ENCODE measurements around the gene EIF1AD. TPM values are rescaled to one million over a fixed set of nuclear protein-coding genes. Genes with fewer than 3 reads are reported as not detected.

Gene EIF1AD
- total RNA-seq, 2 donors from 2014 or later = 69.6 to 82.1 TPM

- H3K27ac Mint-ChIP-seq = no peak overlapping the region
- H3K27me3 Mint-ChIP-seq = no peaks in the 10 kb centered on the region
- DNase-seq (ENCODE audit: low spot score) (no peak), ATAC-seq (no peak)
- peak overlapping the region; percentile 99 for H3K4me3 Mint-ChIP-seq
- H3K9me3 Mint-ChIP-seq = no peaks in the 10 kb centered on the region
- peaks cover 19 to 26% of the 10 kb centered on the region in 2 donors for H3K4me1 Mint-ChIP-seq (ENCODE audit: low read depth in 2 of 2)
- H3K36me3 Mint-ChIP-seq = peaks cover 6% of the 10 kb centered on the region
Observed at GRCh38 chr11:66004186-66004585, 2.2 kb upstream of the EIF1AD start.

- Mint-ChIP-seq H3K27ac (peak overlapping the region; percentile 96 to 97), H3K27me3 (no peaks in the 10 kb centered on the region), H3K36me3 (peaks cover 13% of the 10 kb centered on the region), H3K4me3 (peak overlapping the region; percentile 99), H3K4me1 (ENCODE audit: low read depth in 2 of 2) (peaks cover 21 to 31% of the 10 kb centered on the region in 2 donors), H3K9me3 (no peaks in the 10 kb centered on the region)
- DNase-seq (ENCODE audit: low spot score) = no peak
- no peak for ATAC-seq
Observed at GRCh38 chr11:66003291-66003690, 1.3 kb upstream of the EIF1AD start.

- peak; percentile 88 to 89 for ATAC-seq
- Mint-ChIP-seq H3K36me3 (peaks cover 16% of the 10 kb centered on the region), H3K4me3 (peak overlapping the region; percentile 99), H3K27ac (peak overlapping the region; percentile 96 to 97), H3K9me3 (no peaks in the 10 kb centered on the region), H3K4me1 (ENCODE audit: low read depth in 2 of 2) (peaks cover 23 to 32% of the 10 kb centered on the region in 2 donors), H3K27me3 (no peaks in the 10 kb centered on the region)
- DNase-seq (ENCODE audit: low spot score) = no peak
Observed at GRCh38 chr11:66002648-66003225, 780 bp upstream of the EIF1AD start.

- H3K4me3 Mint-ChIP-seq = no peak overlapping the region
- peak overlapping the region in 1 of 2 donors; percentile 34 for H3K27ac Mint-ChIP-seq
- H3K36me3 Mint-ChIP-seq = peaks cover 22% of the 10 kb centered on the region
- no peaks in the 10 kb centered on the region for H3K9me3 Mint-ChIP-seq
- ATAC-seq (no peak), DNase-seq (ENCODE audit: low spot score) (no peak)
- no peaks in the 10 kb centered on the region for H3K27me3 Mint-ChIP-seq
- H3K4me1 Mint-ChIP-seq (ENCODE audit: low read depth in 2 of 2) = peaks cover 21 to 26% of the 10 kb centered on the region in 2 donors
Observed at GRCh38 chr11:65997286-65997685, 4.7 kb downstream of the EIF1AD start.

GRCh38 chr11:65992056-65992455 is 9.9 kb downstream of the EIF1AD start:
- ATAC-seq (no peak), DNase-seq (ENCODE audit: low spot score) (no peak)
- Mint-ChIP-seq H3K9me3 (no peaks in the 10 kb centered on the region), H3K27me3 (no peaks in the 10 kb centered on the region), H3K36me3 (peaks cover 6% of the 10 kb centered on the region), H3K27ac (no peak overlapping the region), H3K4me3 (no peak overlapping the region), H3K4me1 (ENCODE audit: low read depth in 2 of 2) (peaks cover 6 to 7% of the 10 kb centered on the region in 2 donors)

GRCh38 chr11:65988791-65989592 is 13.0 kb downstream of the EIF1AD start:
- ATAC-seq (peak; percentile 99 to 100), DNase-seq (ENCODE audit: low spot score) (peak; percentile 89)
- peaks cover 6 to 7% of the 10 kb centered on the region in 2 donors for H3K4me1 Mint-ChIP-seq (ENCODE audit: low read depth in 2 of 2)
- peak overlapping the region in 1 of 2 donors; percentile 12 for H3K27ac Mint-ChIP-seq
- no peak overlapping the region for H3K4me3 Mint-ChIP-seq
- no peaks in the 10 kb centered on the region for H3K9me3 Mint-ChIP-seq
- no peaks in the 10 kb centered on the region for H3K27me3 Mint-ChIP-seq
- peaks cover 6% of the 10 kb centered on the region for H3K36me3 Mint-ChIP-seq

GRCh38 chr11:65987336-65987735 is 14.6 kb downstream of the EIF1AD start:
- no peak overlapping the region for H3K4me3 Mint-ChIP-seq
- H3K9me3 Mint-ChIP-seq = no peaks in the 10 kb centered on the region
- DNase-seq (ENCODE audit: low spot score) (no peak), ATAC-seq (no peak)
- H3K27me3 Mint-ChIP-seq = no peaks in the 10 kb centered on the region
- H3K36me3 Mint-ChIP-seq = peaks cover 6% of the 10 kb centered on the region
- no peak overlapping the region for H3K27ac Mint-ChIP-seq
- H3K4me1 Mint-ChIP-seq (ENCODE audit: low read depth in 2 of 2) = peaks cover 6 to 7% of the 10 kb centered on the region in 2 donors

GRCh38 chr11:65983589-65983987 is 18.4 kb downstream of the EIF1AD start:
- Mint-ChIP-seq H3K27ac (no peak overlapping the region), H3K27me3 (no peaks in the 10 kb centered on the region), H3K36me3 (no peaks in the 10 kb centered on the region), H3K4me3 (no peak overlapping the region), H3K9me3 (no peaks in the 10 kb centered on the region), H3K4me1 (ENCODE audit: low read depth in 2 of 2) (no peaks in the 10 kb centered on the region)
- ATAC-seq = no peak
- no peak for DNase-seq (ENCODE audit: low spot score)

GRCh38 chr11:65982824-65983588 is 19.0 kb downstream of the EIF1AD start:
- DNase-seq (ENCODE audit: low spot score) (no peak), ATAC-seq (no peak)
- no peaks in the 10 kb centered on the region for H3K9me3 Mint-ChIP-seq
- no peaks in the 10 kb centered on the region for H3K4me1 Mint-ChIP-seq (ENCODE audit: low read depth in 2 of 2)
- H3K36me3 Mint-ChIP-seq = no peaks in the 10 kb centered on the region
- H3K27me3 Mint-ChIP-seq = no peaks in the 10 kb centered on the region
- no peak overlapping the region for H3K4me3 Mint-ChIP-seq
- H3K27ac Mint-ChIP-seq = no peak overlapping the region

- no peaks in the 10 kb centered on the region for H3K36me3 Mint-ChIP-seq
- no peaks in the 10 kb centered on the region for H3K27me3 Mint-ChIP-seq
- no peaks in the 10 kb centered on the region for H3K4me1 Mint-ChIP-seq (ENCODE audit: low read depth in 2 of 2)
- no peak overlapping the region for H3K27ac Mint-ChIP-seq
- no peaks in the 10 kb centered on the region for H3K9me3 Mint-ChIP-seq
- no peak for DNase-seq (ENCODE audit: low spot score)
- no peak overlapping the region for H3K4me3 Mint-ChIP-seq
- peak in 1 of 2 donors; percentile 34 for ATAC-seq
Observed at GRCh38 chr11:65981972-65982823, 19.8 kb downstream of the EIF1AD start.

GRCh38 chr11:65981101-65981740 is 20.7 kb downstream of the EIF1AD start:
- Mint-ChIP-seq H3K4me1 (ENCODE audit: low read depth in 2 of 2) (peaks cover 5 to 7% of the 10 kb centered on the region in 2 donors), H3K9me3 (no peaks in the 10 kb centered on the region), H3K27ac (no peak overlapping the region), H3K4me3 (no peak overlapping the region), H3K36me3 (no peaks in the 10 kb centered on the region), H3K27me3 (no peaks in the 10 kb centered on the region)
- DNase-seq (ENCODE audit: low spot score) (no peak), ATAC-seq (no peak)

- ATAC-seq = no peak
- Mint-ChIP-seq H3K27me3 (no peaks in the 10 kb centered on the region), H3K9me3 (no peaks in the 10 kb centered on the region), H3K4me1 (ENCODE audit: low read depth in 2 of 2) (peaks cover 12 to 15% of the 10 kb centered on the region in 2 donors), H3K36me3 (no peaks in the 10 kb centered on the region), H3K4me3 (no peak overlapping the region), H3K27ac (no peak overlapping the region)
- no peak for DNase-seq (ENCODE audit: low spot score)
Observed at GRCh38 chr11:65979261-65979759, 22.6 kb downstream of the EIF1AD start.

Data from natural killer cell treated with Interleukin-12 subunit alpha and Interleukin-12 subunit beta and Interleukin-15 and Interleukin-18, amount 100 ng/mL, for 72 hours (primary cell).